ENCODE measurements around the gene WTIP.

WTIP gene

GRCh38 chr19:34482380-34483250, 1.1 kb downstream of the WTIP start:
- no peak for DNase-seq
- Histone ChIP-seq H3K9me3 (no peaks in the 10 kb centered on the region), H3K4me1 (no peaks in the 10 kb centered on the region), H3K4me3 (ENCODE audit: low read depth, low read length) (no peak overlapping the region), H3K27me3 (peaks cover 55% of the 10 kb centered on the region), H3K36me3 (no peaks in the 10 kb centered on the region)
- TF ChIP-seq CTCF (IDR thresholded peaks at IDR 0.05; ENCODE audit: low read depth, low read length) = no peak

GRCh38 chr19:34484328-34484727, 2.8 kb downstream of the WTIP start:
- Histone ChIP-seq H3K27me3 (peaks cover 56% of the 10 kb centered on the region), H3K4me3 (ENCODE audit: low read depth, low read length) (no peak overlapping the region), H3K9me3 (no peaks in the 10 kb centered on the region), H3K4me1 (no peaks in the 10 kb centered on the region), H3K36me3 (no peaks in the 10 kb centered on the region)
- TF ChIP-seq CTCF (IDR thresholded peaks at IDR 0.05; ENCODE audit: low read depth, low read length) = no peak
- DNase-seq = no peak

- Histone ChIP-seq H3K4me1 (no peaks in the 10 kb centered on the region), H3K36me3 (no peaks in the 10 kb centered on the region), H3K9me3 (no peaks in the 10 kb centered on the region), H3K4me3 (ENCODE audit: low read depth, low read length) (no peak overlapping the region), H3K27me3 (peaks cover 43% of the 10 kb centered on the region)
- no peak for DNase-seq
- no peak for TF ChIP-seq CTCF (IDR thresholded peaks at IDR 0.05; ENCODE audit: low read depth, low read length)
Measured at GRCh38 chr19:34485831-34486230, 4.3 kb downstream of the WTIP start.

GRCh38 chr19:34487651-34488051, 6.1 kb downstream of the WTIP start:
- DNase-seq = no peak
- Histone ChIP-seq H3K36me3 (no peaks in the 10 kb centered on the region), H3K9me3 (no peaks in the 10 kb centered on the region), H3K27me3 (peaks cover 25% of the 10 kb centered on the region), H3K4me1 (no peaks in the 10 kb centered on the region), H3K4me3 (ENCODE audit: low read depth, low read length) (no peak overlapping the region)
- TF ChIP-seq CTCF (IDR thresholded peaks at IDR 0.05; ENCODE audit: low read depth, low read length) = no peak

GRCh38 chr19:34489175-34489574, 7.6 kb downstream of the WTIP start:
- TF ChIP-seq CTCF (IDR thresholded peaks at IDR 0.05; ENCODE audit: low read depth, low read length) = no peak

GRCh38 chr19:34490141-34490766, 8.7 kb downstream of the WTIP start:
- Histone ChIP-seq H3K9me3 (no peaks in the 10 kb centered on the region), H3K27me3 (peaks cover 7% of the 10 kb centered on the region), H3K4me3 (ENCODE audit: low read depth, low read length) (no peak overlapping the region), H3K4me1 (no peaks in the 10 kb centered on the region), H3K36me3 (no peaks in the 10 kb centered on the region)
- TF ChIP-seq CTCF (IDR thresholded peaks at IDR 0.05; ENCODE audit: low read depth, low read length) = no peak
- DNase-seq = no peak

More at GRCh38 chr19:34489175-34489574, 7.6 kb downstream of the WTIP start:
- H3K27me3 ChIP-seq = peaks cover 14% of the 10 kb centered on the region
- no peaks in the 10 kb centered on the region for H3K4me1 ChIP-seq
- no peak overlapping the region for H3K4me3 ChIP-seq (ENCODE audit: low read depth, low read length)
- DNase-seq = no peak
- no peaks in the 10 kb centered on the region for H3K36me3 ChIP-seq
- H3K9me3 ChIP-seq = no peaks in the 10 kb centered on the region
